Right kidney (tissue), 1 donor: ENCODE data around the gene KMT2E.
"Not testable (repeated sequence)": the region's sequence is repeated elsewhere in the genome, so short reads cannot be mapped to it uniquely, and the experiment has no call there.

Experiments
- DNase-seq: peaks from one replicate; pipeline ENCODE4 v3.0.0-alpha.2; 2016

KMT2E gene

DNA sequence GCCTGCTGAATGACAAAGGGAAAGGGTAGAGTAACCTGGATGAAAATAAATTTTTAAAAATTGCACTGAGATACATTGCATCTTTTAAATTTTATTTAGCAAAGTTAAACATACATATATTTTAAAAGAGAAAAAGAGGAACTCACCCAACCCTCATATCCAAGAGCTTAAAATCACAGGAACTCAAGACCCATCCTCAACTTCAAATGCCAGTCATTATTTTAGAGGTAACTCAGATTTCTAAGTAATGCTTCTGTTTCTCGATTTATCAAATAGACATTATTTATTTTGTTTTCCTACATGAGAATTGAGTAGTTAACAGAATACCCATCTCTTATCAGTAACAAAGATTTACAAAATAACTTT lies 32.4 kb upstream of the KMT2E start:
- DNase-seq: no peak

DNA sequence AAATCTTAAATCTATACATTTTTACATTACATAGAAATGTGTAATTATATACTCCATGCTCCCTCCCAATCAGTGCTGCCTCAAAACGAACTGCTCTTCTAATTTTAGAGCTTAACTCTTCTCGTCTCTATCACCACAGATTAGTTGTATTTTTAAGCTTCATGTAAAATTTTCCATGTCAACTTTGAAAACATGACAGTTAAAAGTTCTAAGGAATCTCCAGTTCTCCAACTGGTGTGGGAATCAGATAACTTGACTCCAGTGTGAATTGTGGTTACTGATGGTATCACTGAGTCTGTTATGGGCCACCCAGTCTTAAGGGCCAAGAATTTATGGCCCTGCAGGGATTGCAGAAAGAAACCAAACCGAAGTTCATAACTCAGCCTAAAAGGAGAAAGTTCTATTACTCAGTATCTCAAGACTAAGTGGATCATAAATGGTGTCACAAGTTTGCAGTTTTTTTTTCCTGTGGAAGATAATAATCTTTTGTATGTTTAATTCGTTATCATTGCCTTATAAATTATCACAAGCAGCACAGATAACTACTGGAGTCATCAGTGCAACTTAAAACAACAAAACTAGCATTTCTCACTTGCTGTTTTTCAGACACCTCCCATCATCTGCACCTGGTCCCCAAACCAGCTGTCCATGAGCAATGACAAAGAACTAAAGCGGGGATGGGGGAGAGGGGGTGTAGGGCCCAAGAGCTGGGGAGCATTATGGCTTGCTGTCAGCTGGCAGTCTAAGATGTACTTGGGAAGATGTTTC lies 31.5 kb upstream of the KMT2E start:
- DNase-seq: no peak

DNA sequence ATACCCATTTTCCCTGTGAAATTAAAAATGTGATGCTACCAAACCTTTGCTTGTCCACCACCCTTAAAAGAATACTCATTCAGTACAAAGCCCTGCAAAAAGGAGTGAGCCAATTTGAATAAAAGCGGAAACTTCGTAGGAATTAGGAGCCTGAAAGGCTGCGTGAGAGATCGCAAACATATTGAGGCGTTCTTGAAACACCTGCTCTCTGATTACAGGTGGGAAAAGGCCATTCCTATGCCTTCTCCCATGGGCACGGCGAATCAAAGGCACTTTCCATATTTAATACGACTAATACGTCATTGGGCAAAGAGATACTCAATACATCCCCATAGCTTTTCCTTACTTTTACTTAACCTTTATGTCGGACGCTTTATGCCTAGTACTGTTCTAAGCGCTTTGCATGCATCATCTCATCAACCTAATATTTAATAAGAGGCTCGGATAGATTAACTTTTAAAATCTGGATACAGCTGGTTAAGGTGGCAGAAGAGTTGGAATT lies 30.9 kb upstream of the KMT2E start:
- no peak for DNase-seq

DNA sequence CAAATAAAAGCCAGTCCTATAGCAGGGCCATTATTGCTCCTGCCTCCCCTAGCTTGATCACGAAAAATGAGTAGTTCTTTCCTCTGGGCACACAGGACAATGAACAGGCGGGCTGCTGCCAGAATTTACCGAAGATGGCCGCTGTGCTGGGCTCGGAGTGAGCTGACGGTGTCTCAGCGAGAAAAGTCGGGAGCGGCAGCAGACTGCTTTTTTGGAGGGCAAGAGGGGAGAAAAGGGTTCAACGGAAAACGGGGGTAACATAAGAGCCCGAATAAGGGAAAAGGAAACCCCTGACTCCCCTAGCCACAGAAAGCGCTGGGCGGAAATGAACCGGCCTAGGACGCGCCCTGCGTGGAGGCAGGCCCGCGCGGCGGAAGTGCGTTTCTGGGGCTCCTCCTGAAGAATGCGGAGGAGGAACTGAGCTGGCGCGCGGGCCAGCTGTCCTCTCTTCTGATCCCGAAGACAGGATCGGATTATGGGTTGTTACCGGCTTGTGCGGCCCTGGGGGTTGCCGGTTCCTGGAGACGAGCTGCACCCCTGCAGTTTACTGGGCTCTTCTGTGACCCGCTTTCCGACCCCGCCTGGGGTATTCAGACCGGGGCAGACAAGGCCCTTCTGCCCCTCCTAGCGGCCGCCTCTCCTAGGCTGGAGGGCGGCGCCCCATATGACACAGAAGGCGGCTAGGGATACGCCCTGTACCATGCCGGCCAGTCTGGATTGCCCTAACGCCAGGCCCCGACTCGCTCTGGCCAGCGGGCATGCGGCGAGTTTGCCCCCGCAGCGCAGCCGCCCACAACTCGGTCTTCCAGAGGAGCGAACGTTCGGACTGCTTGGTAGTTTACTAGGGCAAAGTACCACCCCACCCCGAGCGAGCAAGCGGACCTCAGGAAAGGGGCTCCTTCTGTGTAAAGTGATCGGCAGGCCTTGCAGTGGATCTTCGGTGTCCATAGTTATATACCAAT lies 30.1 kb upstream of the KMT2E start:
- DNase-seq: peak; percentile 97

DNA sequence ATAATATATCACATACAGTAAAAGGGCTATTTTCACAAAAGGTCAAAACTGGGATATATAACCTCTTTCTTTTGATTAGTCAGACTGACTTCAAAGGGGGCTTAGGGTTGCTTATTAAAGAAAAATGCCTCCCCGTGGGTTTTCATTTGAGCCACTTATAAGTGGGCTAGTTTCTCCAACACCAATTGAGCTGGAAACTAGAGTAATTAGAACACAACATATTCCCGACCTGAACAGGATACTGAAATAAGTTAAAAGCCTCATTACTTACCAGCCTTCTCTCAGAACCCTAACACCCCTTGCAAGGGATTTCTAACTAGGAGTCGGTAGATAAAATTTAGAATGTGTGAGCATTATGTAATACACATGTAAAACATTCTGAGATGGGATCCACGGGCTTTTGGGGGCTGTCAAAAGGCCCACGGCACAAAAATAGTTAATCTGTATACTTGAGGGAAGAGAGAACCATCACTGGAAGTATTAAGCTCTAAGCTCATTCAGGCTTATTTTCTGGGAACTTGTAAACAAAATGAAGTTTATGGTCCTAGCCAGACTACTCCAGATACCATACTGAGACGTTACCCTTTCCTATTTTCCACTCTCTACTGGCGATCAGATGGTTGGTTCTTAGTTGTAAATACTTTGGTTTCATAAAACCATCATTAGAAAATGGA lies 29.3 kb upstream of the KMT2E start:
- no peak for DNase-seq

DNA sequence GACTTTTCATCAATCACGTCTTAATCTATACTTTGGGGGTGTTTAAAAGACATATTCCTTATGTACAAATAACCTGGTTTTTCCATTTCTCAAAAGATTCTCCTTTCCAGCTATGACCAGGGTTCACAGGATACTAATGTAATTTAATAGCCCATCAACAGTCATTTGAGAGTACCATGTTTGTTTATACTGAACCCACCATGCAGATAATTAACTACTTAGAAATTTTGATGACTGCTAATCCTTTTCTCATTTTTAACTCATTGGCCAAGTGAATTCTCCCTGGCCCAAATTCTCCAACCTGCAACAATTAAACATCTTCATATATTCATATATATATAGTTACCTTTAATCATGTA lies 28.8 kb upstream of the KMT2E start:
- DNase-seq: no peak

DNA sequence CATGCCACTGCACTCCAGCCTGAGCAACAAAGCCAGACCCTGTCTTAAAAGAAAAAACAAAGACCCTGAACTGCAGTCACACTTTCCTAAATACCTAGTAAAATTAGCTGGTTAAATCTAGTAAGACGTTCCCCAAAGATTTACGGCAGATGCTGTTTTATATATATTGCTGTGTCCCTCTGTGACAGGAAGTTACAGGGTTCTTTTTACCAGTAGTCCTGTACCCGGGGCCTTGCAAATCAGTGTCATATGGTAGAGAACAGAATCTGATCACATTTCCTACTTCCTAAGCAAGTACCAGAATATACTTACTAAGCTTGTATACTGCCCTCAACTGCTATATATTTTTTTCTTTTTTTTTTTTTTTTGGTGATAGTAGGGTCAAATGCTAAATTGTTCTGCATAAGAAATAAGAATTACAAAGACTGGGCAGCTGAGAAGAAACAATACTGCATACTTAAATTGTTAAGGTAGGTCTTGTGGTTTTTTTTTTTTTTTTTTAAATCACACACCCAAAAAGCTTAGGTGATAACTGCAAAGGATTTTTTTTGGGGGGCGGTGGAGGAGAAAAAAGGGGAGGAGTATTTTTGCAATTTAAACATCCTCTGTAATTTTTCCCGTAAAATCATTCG lies 27.3 kb upstream of the KMT2E start:
- DNase-seq: no peak

DNA sequence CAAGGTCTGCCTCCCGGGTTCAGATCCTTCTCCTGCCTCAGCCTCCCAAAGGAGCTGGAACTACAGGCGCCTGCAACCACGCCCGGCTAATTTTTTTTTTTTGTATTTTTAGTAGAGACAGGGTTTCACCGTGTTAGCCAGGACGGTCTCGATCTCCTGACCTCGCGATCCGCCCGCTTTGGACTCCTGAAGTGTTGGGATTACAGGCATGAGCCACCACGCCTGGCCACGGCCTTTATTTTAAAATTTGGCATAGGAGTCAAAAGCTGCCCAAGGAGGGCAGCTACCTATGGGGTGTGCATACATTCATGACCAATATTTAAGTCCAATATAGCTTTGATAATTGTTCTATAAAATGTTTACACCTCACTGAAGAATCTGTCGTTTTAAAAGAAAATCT lies 26.6 kb upstream of the KMT2E start:
- DNase-seq: not testable (repeated sequence)

DNA sequence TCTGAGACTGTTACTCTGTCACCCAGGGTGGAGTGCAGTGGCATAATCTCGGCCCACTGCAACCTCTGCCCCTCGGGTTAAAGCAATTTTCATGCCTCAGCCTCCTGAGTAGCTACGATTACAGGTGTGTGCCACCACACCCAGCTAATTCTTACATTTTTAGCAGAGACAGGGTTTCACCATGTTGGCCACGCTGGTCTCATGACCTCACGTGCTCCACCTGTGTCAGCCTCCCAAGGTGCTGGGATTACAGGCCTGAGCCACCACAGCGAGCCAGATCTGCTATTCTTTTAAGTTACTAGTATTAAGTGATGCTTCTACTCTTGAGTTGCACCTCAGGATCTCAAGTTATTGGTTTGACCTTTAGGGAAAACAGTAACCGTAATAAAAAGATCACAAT lies 23.0 kb upstream of the KMT2E start:
- no peak for DNase-seq

DNA sequence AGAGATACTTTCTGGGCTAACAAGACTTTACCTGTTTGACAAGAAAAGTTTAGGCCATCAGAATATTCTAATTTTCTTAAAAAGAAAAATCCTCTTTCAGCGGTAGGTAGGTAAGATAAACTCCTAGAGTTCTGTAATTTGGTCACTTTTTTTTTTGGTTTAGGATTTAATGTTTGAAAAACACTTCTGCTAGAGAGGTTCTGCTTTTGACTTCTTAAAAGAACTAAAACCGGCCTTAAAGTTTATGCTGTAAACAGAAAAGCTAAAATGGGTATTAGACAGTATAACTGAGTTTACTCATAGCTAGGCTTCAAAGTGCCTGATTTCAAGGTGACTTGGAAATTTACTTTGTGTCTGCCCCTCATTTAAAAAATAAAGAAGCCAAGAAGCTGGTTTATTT lies 21.7 kb upstream of the KMT2E start:
- DNase-seq: no peak

DNA sequence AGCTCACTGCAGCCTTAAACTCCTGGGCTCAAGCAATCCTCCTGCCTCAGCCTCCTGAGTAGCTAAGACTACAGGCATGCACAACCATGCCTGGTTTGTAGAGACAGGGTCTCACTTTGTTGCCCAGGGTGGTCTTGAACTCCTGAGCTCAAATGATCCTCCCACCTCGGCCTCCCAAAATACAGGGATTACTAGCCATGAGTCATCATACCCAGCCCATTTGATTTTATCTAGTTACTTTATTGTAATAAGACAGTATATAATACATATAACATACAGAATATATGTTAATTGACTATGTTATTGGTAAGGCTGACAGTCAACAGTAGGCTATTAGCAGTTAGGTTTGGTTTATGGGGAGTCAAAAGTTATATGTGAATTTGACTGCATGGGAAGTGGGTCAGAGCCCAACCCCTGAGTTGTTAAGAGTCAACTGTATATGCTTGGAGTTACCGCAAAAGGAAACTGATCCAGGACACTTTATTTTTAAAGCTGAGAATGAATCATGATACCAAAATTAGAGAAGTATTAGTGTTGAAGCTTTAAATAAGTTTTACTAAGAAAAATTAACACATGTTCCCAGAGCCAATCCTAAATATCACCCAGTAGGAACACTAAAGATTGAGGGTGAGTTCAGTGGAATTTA lies 20.7 kb upstream of the KMT2E start:
- no peak for DNase-seq

DNA sequence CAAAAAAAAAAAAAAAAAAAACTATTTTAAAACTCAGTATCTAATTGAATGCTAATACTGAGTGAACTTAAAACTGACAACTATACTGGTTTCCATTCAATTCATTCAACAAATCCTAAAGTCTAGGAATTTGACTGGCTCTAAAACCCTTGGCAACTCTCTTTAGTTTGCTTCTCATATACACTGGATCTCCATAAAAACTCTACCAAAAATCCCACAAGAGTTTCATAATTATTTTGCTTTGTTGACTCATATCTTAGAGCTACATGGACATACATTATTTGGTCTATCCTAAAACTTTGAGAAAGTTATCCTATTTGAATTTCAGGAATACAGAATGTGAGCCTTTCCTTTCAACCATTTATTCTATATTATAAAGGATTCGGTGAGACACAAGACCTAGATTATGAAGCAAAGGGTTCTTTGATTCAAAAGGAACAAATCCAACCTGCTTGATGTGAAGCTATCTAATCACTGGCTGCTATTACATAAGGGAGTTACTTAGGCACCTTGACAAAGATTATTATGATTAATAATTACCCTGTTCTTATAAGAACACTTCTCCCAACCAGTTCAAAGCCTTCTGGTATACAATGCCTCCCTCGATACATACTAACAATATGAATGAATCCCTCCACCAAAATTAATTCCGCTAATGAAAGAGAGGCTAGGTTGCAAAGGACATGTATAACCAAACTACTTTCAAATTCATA lies 15.8 kb upstream of the KMT2E start:
- no peak for DNase-seq

DNA sequence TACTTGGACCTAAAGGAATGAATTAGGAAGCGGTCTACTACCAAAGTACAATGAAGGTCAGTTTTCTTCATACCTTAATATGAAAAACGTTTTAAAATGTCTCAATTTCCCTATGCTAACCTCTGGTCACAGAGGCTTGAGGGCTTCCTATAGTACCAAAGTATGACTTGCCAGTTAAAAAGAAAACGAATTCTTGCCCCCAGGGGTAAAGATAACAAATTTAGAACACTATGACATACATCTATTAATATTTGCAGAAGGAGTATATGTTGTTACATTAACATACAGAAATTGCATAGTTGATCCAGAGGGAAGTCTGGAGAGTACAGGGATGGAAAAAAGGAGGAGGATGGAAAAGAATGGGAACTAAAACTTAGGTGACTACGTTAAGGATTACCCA lies 13.8 kb upstream of the KMT2E start:
- DNase-seq: no peak

DNA sequence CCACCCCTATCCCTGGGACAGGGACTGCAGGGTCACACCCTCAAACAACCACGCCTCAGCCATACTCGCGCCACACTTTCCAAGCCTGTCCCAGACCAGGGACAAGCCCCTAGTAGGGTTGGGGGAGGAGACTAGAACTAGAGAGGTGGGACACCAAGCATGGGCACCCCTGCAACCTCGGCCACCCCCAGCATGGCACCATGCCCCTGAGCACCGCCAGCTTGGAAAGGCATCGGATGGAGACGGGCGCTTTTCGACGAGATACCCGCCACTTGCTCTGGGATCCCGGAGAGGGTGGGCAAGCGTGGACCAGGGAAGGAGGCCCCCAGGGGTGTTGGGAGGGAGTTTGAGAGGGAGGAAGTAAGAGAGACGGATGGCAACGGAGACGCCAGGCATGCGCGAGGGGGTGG lies 13.1 kb upstream of the KMT2E start:
- no peak for DNase-seq

DNA sequence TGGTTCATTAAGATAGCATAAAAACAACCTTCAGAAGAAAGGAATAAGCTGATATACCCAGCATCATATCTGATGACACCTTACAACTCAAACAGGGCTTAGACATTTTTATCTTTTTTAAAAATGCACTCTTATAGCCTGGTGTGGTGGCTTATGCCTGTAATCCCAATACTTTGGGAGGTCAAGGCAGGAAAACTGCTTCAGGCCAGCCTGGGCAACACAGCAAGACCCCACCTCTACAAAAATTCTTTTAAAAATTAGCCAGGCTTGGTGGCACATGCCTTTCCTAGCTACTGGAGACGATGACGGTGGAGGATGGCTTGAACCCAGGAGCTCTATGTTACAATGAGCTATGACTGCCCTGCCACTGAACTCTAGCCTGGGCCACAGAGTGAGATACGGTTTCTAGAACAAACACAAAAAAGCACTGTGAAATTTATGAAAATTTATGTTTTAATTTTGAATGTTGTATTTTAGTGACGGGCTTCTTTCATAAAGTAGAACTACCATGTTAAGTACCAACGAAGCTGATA lies 12.3 kb upstream of the KMT2E start:
- DNase-seq: no peak

DNA sequence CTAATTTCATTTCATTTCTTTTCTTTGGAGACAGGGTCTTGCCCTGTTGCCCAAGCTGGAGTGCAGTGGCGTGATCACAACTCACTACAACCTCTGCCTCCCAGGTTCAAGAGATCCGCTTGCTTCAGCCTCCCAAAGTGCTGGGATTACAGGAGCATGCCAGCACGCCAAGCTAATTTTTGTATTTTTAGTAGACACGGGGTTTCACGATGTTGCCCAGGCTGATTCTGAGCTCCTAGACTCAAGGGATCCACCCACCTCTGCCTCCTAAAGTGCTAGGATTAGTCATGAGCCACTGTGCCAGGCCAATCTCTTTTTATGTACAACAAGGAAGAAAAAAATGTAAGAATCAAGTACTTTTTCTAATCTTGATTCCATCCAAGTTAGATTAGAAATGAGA lies 10.7 kb upstream of the KMT2E start:
- DNase-seq: no peak

DNA sequence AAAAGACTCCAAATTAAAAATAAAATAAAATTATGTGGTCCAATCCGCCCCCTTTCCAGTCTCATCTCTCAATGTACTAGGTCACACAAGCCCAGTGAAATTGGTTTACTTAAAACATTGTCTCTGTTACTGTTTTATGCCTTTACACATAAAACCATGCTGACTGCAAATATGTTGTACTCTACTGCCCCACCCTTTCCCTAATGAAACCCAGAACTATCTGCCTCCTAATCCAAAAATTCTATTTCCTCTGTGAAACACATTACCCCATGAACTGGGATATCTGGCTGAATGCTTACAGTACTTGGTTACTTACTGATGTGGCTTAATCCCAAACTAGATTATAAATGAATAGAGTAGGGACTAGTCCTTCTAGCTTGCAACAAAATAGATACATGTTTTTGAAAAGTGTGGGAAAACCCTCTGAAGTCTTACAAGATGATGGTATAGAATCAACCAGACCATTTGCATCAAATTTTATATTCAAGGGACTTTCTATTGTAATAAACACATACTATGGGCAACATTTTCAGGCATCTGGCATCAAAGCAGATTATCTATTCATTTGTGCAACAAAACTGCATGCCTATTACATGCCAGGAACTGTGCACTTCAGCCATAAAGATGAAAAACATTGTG lies 10.0 kb upstream of the KMT2E start:
- DNase-seq: no peak

DNA sequence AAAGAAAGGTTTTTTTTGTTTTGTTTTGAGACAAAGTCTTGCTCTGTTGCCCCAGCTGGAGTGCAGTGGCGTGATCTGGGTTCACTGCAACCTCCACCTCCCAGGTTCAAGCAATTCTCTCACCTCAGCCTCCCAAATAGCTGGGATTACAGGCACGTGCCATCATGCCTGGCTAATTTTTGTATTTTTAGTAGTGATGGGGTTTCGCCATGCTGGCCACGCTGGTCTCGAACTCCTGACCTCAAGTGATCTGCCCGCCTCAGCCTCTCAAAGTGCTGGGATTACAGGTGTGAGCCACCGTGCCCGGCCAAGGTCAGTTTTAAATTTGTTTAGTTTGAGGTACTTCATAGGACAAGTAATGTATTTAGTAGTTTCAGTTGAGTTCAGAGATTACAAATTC lies 9.0 kb upstream of the KMT2E start:
- DNase-seq: not testable (repeated sequence)

DNA sequence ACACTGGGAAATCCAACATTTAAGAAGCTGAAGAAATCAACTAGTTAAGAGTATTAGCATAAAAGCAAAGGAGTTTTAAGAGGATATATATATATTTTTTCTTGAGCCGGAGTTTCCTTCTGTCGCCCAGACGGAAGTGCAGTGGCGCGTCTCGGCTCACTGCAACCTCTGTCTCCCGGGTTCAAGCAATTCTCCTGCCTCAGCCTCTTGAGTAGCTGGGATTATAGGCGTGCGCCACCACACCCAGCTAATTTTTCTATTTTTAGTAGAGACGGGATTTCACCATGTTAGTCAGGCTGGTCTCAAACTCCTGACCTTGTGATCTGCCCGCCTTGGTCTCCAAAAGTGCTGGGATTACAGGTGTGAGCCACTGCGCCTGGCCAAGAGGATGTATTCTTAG lies 8.5 kb upstream of the KMT2E start:
- not testable (repeated sequence) for DNase-seq

DNA sequence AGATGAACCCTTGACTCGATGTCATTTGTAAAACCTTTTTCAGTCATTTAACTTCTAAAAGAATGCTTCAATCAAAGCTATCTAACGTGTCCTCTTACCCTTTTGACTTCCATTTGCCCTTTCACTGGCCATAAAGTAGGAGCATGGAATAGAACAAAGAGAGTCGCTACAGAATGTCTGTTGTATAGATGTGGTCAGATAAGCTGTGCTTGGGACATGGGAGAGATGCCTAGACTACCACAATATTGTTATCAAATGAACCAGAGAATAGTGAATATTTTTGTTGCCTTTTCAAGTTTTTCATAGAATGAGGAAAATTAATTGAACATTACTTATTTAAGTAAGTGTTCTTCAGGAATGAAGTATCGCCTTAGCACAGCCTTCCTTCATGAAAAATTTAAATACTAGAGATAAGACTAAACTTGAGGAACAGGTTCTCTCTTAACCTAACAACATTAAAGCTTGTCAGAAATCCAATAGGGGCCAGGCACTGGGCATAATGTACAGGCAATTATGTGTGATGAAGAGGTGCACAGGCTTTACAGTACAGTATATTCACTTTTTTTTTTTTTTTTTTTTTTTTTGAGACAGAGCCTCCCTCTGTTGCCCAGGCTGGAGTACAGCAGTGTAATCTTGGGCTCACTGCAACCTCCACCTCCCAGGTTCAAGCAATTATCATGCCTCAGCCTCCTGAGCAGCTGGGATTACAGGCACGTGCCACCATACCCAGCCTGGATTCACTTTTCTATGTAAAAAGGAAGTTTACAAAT lies 7.5 kb upstream of the KMT2E start:
- DNase-seq: no peak
